22Rv1 (cell line): ENCODE data around the gene SERTM1.

Experiments
- ZFX ChIP-seq: fragments of 450-650 bp; IDR thresholded peaks from 2 replicates; pipeline ENCODE4 v1.6.1; 2017; ENCODE audit warnings: antibody characterized with exemption, borderline replicate concordance
- TF ChIP-seq, protein P1 (sequence below): fragments of 450-650 bp; IDR thresholded peaks from 2 replicates; pipeline ENCODE4 v1.5.1; 2017; ENCODE audit warnings: mild to moderate bottlenecking

DNA sequence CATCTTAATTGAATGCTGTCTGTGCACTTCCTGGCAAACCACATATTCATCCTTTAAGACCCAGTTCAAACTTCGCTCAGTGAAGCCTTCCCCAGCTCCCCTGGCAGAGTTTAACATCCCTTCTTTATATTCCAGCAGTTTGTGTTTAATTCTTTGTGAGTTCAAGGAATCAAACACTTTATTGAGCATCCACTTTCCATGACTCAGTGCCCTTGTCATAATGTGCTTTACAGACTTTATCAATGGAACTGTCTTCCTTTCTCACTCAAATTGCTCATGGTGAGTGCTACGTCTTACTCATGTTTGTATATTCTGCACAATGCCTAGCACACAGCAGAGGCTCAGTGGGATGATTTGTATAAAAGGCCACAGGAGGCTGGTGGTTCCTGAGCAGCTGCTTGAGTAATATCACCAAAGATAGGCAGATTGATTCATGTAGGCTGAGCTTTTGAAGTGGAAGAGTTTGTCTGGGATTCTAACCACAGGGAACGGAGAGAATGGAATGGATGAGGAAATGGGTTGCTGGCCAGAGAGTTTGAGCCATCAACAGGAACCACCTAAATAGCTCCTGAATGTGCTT lies 44.2 kb downstream of the SERTM1 start:
- TF ChIP-seq, protein P1, sequence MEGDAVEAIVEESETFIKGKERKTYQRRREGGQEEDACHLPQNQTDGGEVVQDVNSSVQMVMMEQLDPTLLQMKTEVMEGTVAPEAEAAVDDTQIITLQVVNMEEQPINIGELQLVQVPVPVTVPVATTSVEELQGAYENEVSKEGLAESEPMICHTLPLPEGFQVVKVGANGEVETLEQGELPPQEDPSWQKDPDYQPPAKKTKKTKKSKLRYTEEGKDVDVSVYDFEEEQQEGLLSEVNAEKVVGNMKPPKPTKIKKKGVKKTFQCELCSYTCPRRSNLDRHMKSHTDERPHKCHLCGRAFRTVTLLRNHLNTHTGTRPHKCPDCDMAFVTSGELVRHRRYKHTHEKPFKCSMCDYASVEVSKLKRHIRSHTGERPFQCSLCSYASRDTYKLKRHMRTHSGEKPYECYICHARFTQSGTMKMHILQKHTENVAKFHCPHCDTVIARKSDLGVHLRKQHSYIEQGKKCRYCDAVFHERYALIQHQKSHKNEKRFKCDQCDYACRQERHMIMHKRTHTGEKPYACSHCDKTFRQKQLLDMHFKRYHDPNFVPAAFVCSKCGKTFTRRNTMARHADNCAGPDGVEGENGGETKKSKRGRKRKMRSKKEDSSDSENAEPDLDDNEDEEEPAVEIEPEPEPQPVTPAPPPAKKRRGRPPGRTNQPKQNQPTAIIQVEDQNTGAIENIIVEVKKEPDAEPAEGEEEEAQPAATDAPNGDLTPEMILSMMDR = no peak
- no peak for TF ChIP-seq ZFX
